ENCODE data around the gene TYMS. TPM values are rescaled to one million over a fixed set of nuclear protein-coding genes. Genes with fewer than 3 reads are reported as not detected.

Gene TYMS
- total RNA-seq (2013) = 0.17 TPM
- polyA plus RNA-seq (not detected), polyA minus RNA-seq (1.7 and 6.4 TPM in 2 replicates), total RNA-seq (0 to 14.6 (median 0.33) reads per million in 11 experiments)

GRCh38 chr18:657311-658000, at the start of gene TYMS:
TYMS (plus strand) TSS chr18:657653; CDS start chr18:657743, 90 bp downstream.
- under 1% methylated on average over 79 of the region's 79 CpGs for WGBS (ENCODE audit: insufficient coverage)
- Mint-ChIP-seq H3K4me3 (peak within 1 kb of the TSS; percentile 91 to 95), H3K9me3 (peaks cover 0 to 9% (median under 1%) of the 10 kb centered on the region in 7 donors), H3K27ac (peak within 1 kb of the TSS in 3 of 7 donors; percentile 15 to 48 (median 30)), H3K27me3 (ENCODE audit: low read depth in 3 of 3) (peaks cover 14 to 20% (median 16%) of the 10 kb centered on the region in 3 donors), H3K36me3 (peaks cover 22 to 30% of the 10 kb centered on the region in 2 donors), H3K4me1 (peaks cover 40% of the 10 kb centered on the region)
- peak within 1 kb of the TSS; percentile 100 for H3K4me2 ChIP-seq (replicated peaks; ENCODE audit: extremely low read depth, low read length, poor library complexity, severe bottlenecking)
- H3K36me3 ChIP-seq (replicated peaks in 1 of 2; ENCODE audit: control insufficient read depth in 1 of 2, insufficient read depth in 2 of 2, low read length in 2 of 2) = no peaks in the 10 kb centered on the region
- TF ChIP-seq, protein P1, sequence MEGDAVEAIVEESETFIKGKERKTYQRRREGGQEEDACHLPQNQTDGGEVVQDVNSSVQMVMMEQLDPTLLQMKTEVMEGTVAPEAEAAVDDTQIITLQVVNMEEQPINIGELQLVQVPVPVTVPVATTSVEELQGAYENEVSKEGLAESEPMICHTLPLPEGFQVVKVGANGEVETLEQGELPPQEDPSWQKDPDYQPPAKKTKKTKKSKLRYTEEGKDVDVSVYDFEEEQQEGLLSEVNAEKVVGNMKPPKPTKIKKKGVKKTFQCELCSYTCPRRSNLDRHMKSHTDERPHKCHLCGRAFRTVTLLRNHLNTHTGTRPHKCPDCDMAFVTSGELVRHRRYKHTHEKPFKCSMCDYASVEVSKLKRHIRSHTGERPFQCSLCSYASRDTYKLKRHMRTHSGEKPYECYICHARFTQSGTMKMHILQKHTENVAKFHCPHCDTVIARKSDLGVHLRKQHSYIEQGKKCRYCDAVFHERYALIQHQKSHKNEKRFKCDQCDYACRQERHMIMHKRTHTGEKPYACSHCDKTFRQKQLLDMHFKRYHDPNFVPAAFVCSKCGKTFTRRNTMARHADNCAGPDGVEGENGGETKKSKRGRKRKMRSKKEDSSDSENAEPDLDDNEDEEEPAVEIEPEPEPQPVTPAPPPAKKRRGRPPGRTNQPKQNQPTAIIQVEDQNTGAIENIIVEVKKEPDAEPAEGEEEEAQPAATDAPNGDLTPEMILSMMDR (IDR thresholded peaks at IDR 0.05) = no peak
- H3K4me3 ChIP-seq (replicated peaks in 1 of 3; ENCODE audit: low read depth in 2 of 3, low read length in 3 of 3) = peak within 1 kb of the TSS; percentile 63 to 95 (median 79)
- peaks cover 79% of the 10 kb centered on the region for H3K79me2 ChIP-seq (ENCODE audit: insufficient read depth, low read length)
- no peak within 1 kb of the TSS for H3K27ac ChIP-seq (ENCODE audit: low read depth in 1 of 2, low read length in 2 of 2)
- peak within 1 kb of the TSS; percentile 60 for H3K9ac ChIP-seq (ENCODE audit: insufficient read depth, low read length, poor library complexity, severe bottlenecking)
- peaks cover 0 to 9% of the 10 kb centered on the region in 2 donors for H3K27me3 ChIP-seq (ENCODE audit: control insufficient read depth in 2 of 2, insufficient read depth in 2 of 2, low read length in 2 of 2)
- H3K4me1 ChIP-seq (ENCODE audit: control insufficient read depth in 1 of 2, insufficient read depth in 2 of 2, low read length in 2 of 2) = peaks cover 13 to 32% of the 10 kb centered on the region in 2 donors
- no peak for DNase-seq
- H2AFZ ChIP-seq (ENCODE audit: insufficient read depth, low read depth, low read length, poor library complexity, severe bottlenecking) = peak within 1 kb of the TSS; percentile 92
- intact Hi-C loops (cut with micrococcal nuclease) = no loop called here
- H3K9me3 ChIP-seq (replicated peaks in 1 of 2; ENCODE audit: control insufficient read depth in 1 of 2, insufficient read depth in 1 of 2, low read length in 2 of 2) = peaks cover 0 to 4% of the 10 kb centered on the region in 2 donors
- H4K20me1 ChIP-seq (ENCODE audit: insufficient read depth, low read length) = no peaks in the 10 kb centered on the region

DNA sequence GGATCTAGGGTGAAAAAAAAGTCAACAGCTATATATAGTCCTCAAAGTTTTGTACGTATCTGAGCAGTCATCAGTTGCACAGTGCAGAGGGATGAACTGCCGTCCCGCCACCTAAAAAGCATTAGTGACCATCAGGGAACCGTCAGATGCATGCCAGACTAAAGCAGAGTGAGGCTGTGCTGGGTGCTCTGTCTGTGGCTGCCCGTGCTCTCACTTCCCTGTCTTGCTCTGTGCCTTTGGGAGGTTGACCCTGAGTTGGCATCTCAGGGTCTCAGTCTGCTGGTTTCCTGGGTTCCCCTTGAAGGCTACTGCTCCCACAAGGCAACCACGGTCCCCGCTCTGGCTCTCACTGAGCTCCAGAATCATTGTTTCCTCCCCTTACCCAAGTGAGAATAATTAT, 49.5 kb upstream of the TYMS start:
- H3K9me3 Mint-ChIP-seq = no peaks in the 10 kb centered on the region
- H3K27me3 Mint-ChIP-seq (ENCODE audit: low read depth in 3 of 3) = peaks cover 5 to 20% (median 9%) of the 10 kb centered on the region in 3 donors
- H3K27me3 ChIP-seq (ENCODE audit: control insufficient read depth in 2 of 2, insufficient read depth in 2 of 2, low read length in 2 of 2) = no peaks in the 10 kb centered on the region
- no peaks in the 10 kb centered on the region for H3K4me1 ChIP-seq (ENCODE audit: control insufficient read depth in 1 of 2, insufficient read depth in 2 of 2, low read length in 2 of 2)
- H3K79me2 ChIP-seq (ENCODE audit: insufficient read depth, low read length) = no peaks in the 10 kb centered on the region
- H3K4me2 ChIP-seq (replicated peaks; ENCODE audit: extremely low read depth, low read length, poor library complexity, severe bottlenecking) = no peak overlapping the region
- H3K9me3 ChIP-seq (replicated peaks in 1 of 2; ENCODE audit: control insufficient read depth in 1 of 2, insufficient read depth in 1 of 2, low read length in 2 of 2) = no peaks in the 10 kb centered on the region
- no peak overlapping the region for H3K27ac ChIP-seq (ENCODE audit: low read depth in 1 of 2, low read length in 2 of 2)
- no peak overlapping the region for H2AFZ ChIP-seq (ENCODE audit: insufficient read depth, low read depth, low read length, poor library complexity, severe bottlenecking)
- WGBS (ENCODE audit: insufficient coverage) = 60% methylated on average over 5 of the region's 7 CpGs
- peaks cover 2% of the 10 kb centered on the region for H3K4me1 Mint-ChIP-seq
- TF ChIP-seq, protein P1 (IDR thresholded peaks at IDR 0.05) = no peak
- H3K36me3 Mint-ChIP-seq = no peaks in the 10 kb centered on the region
- H3K36me3 ChIP-seq (replicated peaks in 1 of 2; ENCODE audit: control insufficient read depth in 1 of 2, insufficient read depth in 2 of 2, low read length in 2 of 2) = no peaks in the 10 kb centered on the region
- intact Hi-C loops (cut with micrococcal nuclease) = no loop called here
- H3K27ac Mint-ChIP-seq = no peak overlapping the region
- DNase-seq = no peak
- H3K9ac ChIP-seq (ENCODE audit: insufficient read depth, low read length, poor library complexity, severe bottlenecking) = no peak overlapping the region
- H3K4me3 Mint-ChIP-seq = no peak overlapping the region
- no peaks in the 10 kb centered on the region for H4K20me1 ChIP-seq (ENCODE audit: insufficient read depth, low read length)
- no peak overlapping the region for H3K4me3 ChIP-seq (replicated peaks in 1 of 3; ENCODE audit: low read depth in 2 of 3, low read length in 3 of 3)
